Lower lobe of right lung (tissue), 2 donors: Measurements from ENCODE around the gene SERINC5. TPM values are rescaled to one million over a fixed set of nuclear protein-coding genes. Genes with fewer than 3 reads are reported as not detected.

ENCODE experiments used
- ATAC-seq, 2 donors: fragments of 200-7000 bp; cut with Tn5 transposase; one replicate each; pipeline ENCODE4 v1.9.1; 2020 to 2022; ENCODE audit warnings: mild to moderate bottlenecking in 2 of 2, moderate library complexity in 2 of 2
- DNase-seq: peaks from one replicate; pipeline ENCODE4 v3.0.0-alpha.2; 2020
- H3K27ac ChIP-seq: fragments of 200-600 bp; one replicate; pipeline ENCODE4 v1.8.0; 2022
- H3K27me3 ChIP-seq: fragments of 200-600 bp; one replicate; pipeline ENCODE4 v1.8.0; 2022; ENCODE audit warnings: low read depth
- H3K36me3 ChIP-seq: fragments of 200-600 bp; one replicate; pipeline ENCODE4 v1.8.0; 2022; ENCODE audit warnings: mild to moderate bottlenecking
- H3K4me1 ChIP-seq: fragments of 200-600 bp; one replicate; pipeline ENCODE4 v1.8.0; 2022
- H3K4me3 ChIP-seq: fragments of 200-600 bp; one replicate; pipeline ENCODE4 v1.8.0; 2022; ENCODE audit warnings: mild to moderate bottlenecking
- H3K9me3 ChIP-seq: fragments of 200-600 bp; one replicate; pipeline ENCODE4 v1.8.0; 2022
- CTCF ChIP-seq: fragments of 200-600 bp; IDR thresholded peaks from one replicate; pipeline ENCODE4 v1.8.0; 2022; ENCODE audit warnings: antibody characterized with exemption, mild to moderate bottlenecking
- intact Hi-C: fragments of 100-400 bp; cut with DNase I; formaldehyde crosslinking; loops from one replicate; pipeline ENCODE4 v1.11.0; 2022
- total RNA-seq: library from RNA; stranded (reverse); fragmentation: NEBNext Ultra II Directional; extraction: Animal tissue kit (Norgen Biotek cat#: 25700); gene quantifications from one replicate; pipeline ENCODE4 v1.2.1, GENCODE V29; 2021
- donor health status: DM: no; HTN: yes; CAD: no; lungs with severe emphysema.

The SERINC5 gene
- total RNA-seq, 1 donor from 2014 or later: 52.6 TPM

GRCh38 chr5:80142996-80143395, 112.9 kb downstream of the SERINC5 start:
- no peak for DNase-seq
- ATAC-seq: no peak
- no peaks in the 10 kb centered on the region for H3K9me3 ChIP-seq
- peaks cover 28% of the 10 kb centered on the region for H3K36me3 ChIP-seq
- no peak for TF ChIP-seq CTCF
- H3K4me3 ChIP-seq: no peak overlapping the region
- peaks cover 41% of the 10 kb centered on the region for H3K4me1 ChIP-seq
- no peaks in the 10 kb centered on the region for H3K27me3 ChIP-seq
- peak overlapping the region; percentile 83 for H3K27ac ChIP-seq
- intact Hi-C loops: no loop called here

- Histone ChIP-seq H3K4me1 (peaks cover 43% of the 10 kb centered on the region), H3K27me3 (no peaks in the 10 kb centered on the region), H3K9me3 (no peaks in the 10 kb centered on the region), H3K4me3 (no peak overlapping the region), H3K36me3 (peaks cover 28% of the 10 kb centered on the region), H3K27ac (peak overlapping the region; percentile 83)
- intact Hi-C loops: no loop called here
- TF ChIP-seq CTCF: no peak
- DNase-seq (no peak), ATAC-seq (peak; percentile 60 to 62)
Measured at GRCh38 chr5:80141681-80142080, 114.2 kb downstream of the SERINC5 start.

DNA sequence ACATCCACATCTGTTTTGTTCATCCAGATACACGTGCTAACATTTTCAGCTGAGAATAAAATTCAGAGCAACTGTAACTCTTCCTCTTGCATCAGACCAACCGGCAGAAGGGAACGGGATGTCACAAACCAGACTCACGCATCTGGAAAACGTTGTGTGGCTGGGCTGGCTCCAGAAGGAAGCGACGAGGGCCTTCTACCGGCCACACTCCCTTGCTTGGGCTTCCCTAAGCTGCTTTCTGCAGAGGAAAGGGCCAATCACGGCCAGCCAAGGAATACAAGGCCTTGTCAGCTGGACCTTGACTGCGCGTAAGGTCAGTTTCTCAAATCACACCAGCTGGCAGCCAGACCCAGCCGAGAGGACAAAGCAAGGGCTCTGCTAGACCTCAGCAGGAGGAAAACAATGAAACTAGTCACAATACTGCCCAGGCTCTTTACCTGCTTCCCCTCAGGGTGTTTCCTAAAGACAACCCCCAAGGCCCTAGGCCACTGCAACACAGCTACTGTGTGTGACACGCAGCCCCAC, 114.6 kb downstream of the SERINC5 start:
- no peaks in the 10 kb centered on the region for H3K27me3 ChIP-seq
- H3K36me3 ChIP-seq: peaks cover 28% of the 10 kb centered on the region
- H3K4me3 ChIP-seq: no peak overlapping the region
- DNase-seq (peak; percentile 78), ATAC-seq (peak; percentile 78 to 88)
- no peaks in the 10 kb centered on the region for H3K9me3 ChIP-seq
- intact Hi-C loops: no loop called here
- H3K4me1 ChIP-seq: peaks cover 48% of the 10 kb centered on the region
- peak overlapping the region; percentile 83 for H3K27ac ChIP-seq
- TF ChIP-seq CTCF: no peak

DNA sequence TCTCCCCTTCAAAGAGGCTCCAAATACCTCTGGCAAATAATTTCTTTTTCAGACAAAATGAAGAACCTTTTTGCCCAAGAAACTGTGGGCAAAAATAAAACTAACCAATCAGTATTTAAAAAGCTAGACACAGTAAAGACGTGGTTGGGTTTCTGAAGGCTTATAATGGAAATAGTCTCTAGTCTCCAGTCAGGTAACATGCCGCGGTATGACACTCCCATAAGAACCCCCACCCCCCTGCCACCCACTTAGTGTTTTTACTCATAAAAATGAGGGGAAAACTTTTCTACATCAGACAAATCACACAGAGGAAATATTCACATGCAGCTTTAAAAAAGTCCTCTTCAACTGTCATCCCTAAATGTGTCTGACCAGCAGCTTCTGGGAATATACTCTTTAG, 115.4 kb downstream of the SERINC5 start:
- TF ChIP-seq CTCF: no peak
- H3K27ac ChIP-seq: peak overlapping the region; percentile 83
- DNase-seq (no peak), ATAC-seq (no peak)
- H3K4me1 ChIP-seq: peaks cover 53% of the 10 kb centered on the region
- no peak overlapping the region for H3K4me3 ChIP-seq
- H3K9me3 ChIP-seq: no peaks in the 10 kb centered on the region
- H3K36me3 ChIP-seq: peaks cover 22% of the 10 kb centered on the region
- intact Hi-C loops: no loop called here
- no peaks in the 10 kb centered on the region for H3K27me3 ChIP-seq

DNA sequence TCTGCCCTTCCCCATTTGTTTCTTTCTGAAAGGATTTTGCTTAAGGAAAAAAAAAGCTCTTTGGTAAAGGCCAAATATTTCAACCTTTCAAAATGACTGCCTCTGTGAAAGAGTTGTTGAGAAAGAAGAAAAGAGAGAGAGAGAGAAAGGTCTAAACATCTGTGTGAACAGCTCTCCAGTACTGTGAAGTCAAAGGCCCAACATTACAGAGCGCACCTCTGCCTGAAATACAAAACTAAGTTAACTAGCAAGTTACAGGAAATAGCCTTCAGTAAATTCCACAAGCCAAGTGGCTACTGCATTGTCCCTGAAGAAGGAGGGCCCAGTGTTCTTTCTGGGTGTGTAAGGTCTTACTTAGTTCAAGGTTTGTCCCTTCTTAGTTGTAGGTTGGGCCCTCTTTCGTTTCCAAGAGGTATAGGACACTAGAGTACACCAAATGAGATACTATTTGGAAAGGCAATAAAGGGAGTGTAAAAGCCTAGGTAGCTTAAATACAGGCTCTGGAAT, 116.3 kb downstream of the SERINC5 start:
- Histone ChIP-seq H3K4me1 (peaks cover 63% of the 10 kb centered on the region), H3K27me3 (no peaks in the 10 kb centered on the region), H3K36me3 (peaks cover 15% of the 10 kb centered on the region), H3K4me3 (no peak overlapping the region), H3K9me3 (no peaks in the 10 kb centered on the region), H3K27ac (peak overlapping the region; percentile 83)
- intact Hi-C loops: no loop called here
- ATAC-seq (peak; percentile 6 to 25), DNase-seq (no peak)
- TF ChIP-seq CTCF: no peak
